IMR-90 (cell line): ENCODE measurements around the gene ZNF684. TPM values are rescaled to one million over a fixed set of nuclear protein-coding genes. Genes with fewer than 3 reads are reported as not detected.

Experiments
- ATAC-seq: fragments of 200-7000 bp; cut with Tn5 transposase; 2 replicates; pipeline ENCODE4 v1.9.1; 2020; ENCODE audit warnings: low read depth, mild to moderate bottlenecking, moderate library complexity
- BruUV-seq: library from RNA; stranded (reverse); fragments of 400-500 nt; replicated peaks from 2 replicates; lab custom pipeline; 2021; lab: Mats Ljungman, UMichigan
- CTCF ChIA-PET: fragments of 300-600 bp; formaldehyde crosslinking; extraction: SDS; loops from one replicate; lab custom pipeline; 2021; ENCODE audit warnings: antibody characterized with exemption; lab: Yijun Ruan, JAX
- POLR2A ChIA-PET: fragments of 300-600 bp; sonication (Branson Sonifier 250); formaldehyde crosslinking; loops from one replicate; lab custom pipeline; 2022; ENCODE audit warnings: antibody characterized with exemption; ENCODE audit not compliant: unreplicated experiment; lab: Charles Lee
- DNase-seq: peaks from one replicate; pipeline ENCODE4 v3.0.0; 2013
- H2AFZ ChIP-seq: replicated peaks from 2 replicates; pipeline ENCODE3; 2013; ENCODE audit warnings: low read length, mild to moderate bottlenecking; ENCODE audit not compliant: poor library complexity
- H2AK5ac ChIP-seq: 2 replicates; pipeline ENCODE4 v1.6.1; 2013; ENCODE audit warnings: low read depth, low read length, inconsistent platforms
- H2AK9ac ChIP-seq: replicated peaks from 2 replicates; pipeline ENCODE3; 2013; ENCODE audit warnings: mild to moderate bottlenecking, low read depth, low read length, moderate library complexity; ENCODE audit not compliant: poor library complexity
- H2BK120ac ChIP-seq: 2 replicates; pipeline ENCODE4 v1.6.1; 2013; ENCODE audit warnings: low read depth, low read length, inconsistent platforms
- H2BK15ac ChIP-seq: 3 replicates; pipeline ENCODE4 v1.6.1; 2013; ENCODE audit warnings: low read depth, low read length, inconsistent platforms
- H2BK20ac ChIP-seq: 2 replicates; pipeline ENCODE4 v1.6.1; 2013; ENCODE audit warnings: low read depth, mild to moderate bottlenecking, inconsistent platforms, low read length, moderate library complexity
- H2BK5ac ChIP-seq: 2 replicates; pipeline ENCODE4 v1.6.1; 2013; ENCODE audit warnings: mild to moderate bottlenecking, low read depth, low read length, inconsistent platforms; ENCODE audit not compliant: poor library complexity, severe bottlenecking
- H3K14ac ChIP-seq: replicated peaks from 2 replicates; pipeline ENCODE4 v1.6.1; 2013; ENCODE audit warnings: low read depth, low read length, inconsistent platforms
- H3K18ac ChIP-seq: 2 replicates; pipeline ENCODE4 v1.6.1; 2013; ENCODE audit warnings: low read depth, low read length, control low read depth
- H3K23ac ChIP-seq: 2 replicates; pipeline ENCODE4 v1.6.1; 2013; ENCODE audit warnings: low read depth, low read length, inconsistent platforms
- H3K27ac ChIP-seq: 2 replicates; pipeline ENCODE4 v1.5.1; 2013; ENCODE audit warnings: mild to moderate bottlenecking, control low read depth, low read length; ENCODE audit not compliant: insufficient read depth
- H3K27me3 ChIP-seq: 2 replicates; pipeline ENCODE4 v1.6.1; 2013; ENCODE audit warnings: low read length; ENCODE audit not compliant: control insufficient read depth, insufficient read depth
- H3K36me3 ChIP-seq: 2 replicates; pipeline ENCODE4 v1.6.1; 2013; ENCODE audit warnings: low read length, mixed read lengths; ENCODE audit not compliant: control insufficient read depth, insufficient read depth
- H3K4ac ChIP-seq: 2 replicates; pipeline ENCODE4 v1.6.1; 2013; ENCODE audit warnings: low read depth, low read length, inconsistent platforms
- H3K4me1 ChIP-seq: 2 replicates; pipeline ENCODE4 v1.6.1; 2013; ENCODE audit warnings: low read length, mixed read lengths; ENCODE audit not compliant: control insufficient read depth, insufficient read depth
- H3K4me2 ChIP-seq: 2 replicates; pipeline ENCODE4 v1.6.1; 2013; ENCODE audit warnings: low read depth, mild to moderate bottlenecking, control low read depth, low read length, moderate library complexity
- H3K4me3 ChIP-seq: 2 replicates; pipeline ENCODE4 v1.5.1; 2013; ENCODE audit warnings: low read depth, mild to moderate bottlenecking, control low read depth, low read length, moderate library complexity; ENCODE audit not compliant: insufficient read depth
- H3K56ac ChIP-seq: 2 replicates; pipeline ENCODE4 v1.6.1; 2013; ENCODE audit warnings: low read length, inconsistent platforms; ENCODE audit not compliant: insufficient read depth; ENCODE audit errors: extremely low read depth
- H3K79me1 ChIP-seq, 2 experiments: 2 replicates each; pipeline ENCODE4 v1.6.1; 2013; ENCODE audit warnings: low read length in 2 of 2, inconsistent platforms in 1 of 2, low read depth in 1 of 2
- H3K9ac ChIP-seq: 2 replicates; pipeline ENCODE4 v1.6.1; 2013; ENCODE audit warnings: low read depth, low read length, control low read depth
- H3K9me1 ChIP-seq: 2 replicates; pipeline ENCODE4 v1.6.1; 2013; ENCODE audit warnings: low read length, inconsistent platforms; ENCODE audit not compliant: insufficient read depth
- H3K9me3 ChIP-seq: 2 replicates; pipeline ENCODE4 v1.6.1; 2013; ENCODE audit warnings: low read length; ENCODE audit not compliant: control insufficient read depth, insufficient read depth
- H4K20me1 ChIP-seq: 2 replicates; pipeline ENCODE4 v1.6.1; 2013; ENCODE audit warnings: low read length, inconsistent platforms; ENCODE audit not compliant: insufficient read depth
- H4K5ac ChIP-seq: 2 replicates; pipeline ENCODE4 v1.6.1; 2013; ENCODE audit warnings: mild to moderate bottlenecking, low read depth, low read length, control low read depth
- H4K8ac ChIP-seq, 2 experiments: 2 replicates each; pipeline ENCODE4 v1.6.1; 2013; ENCODE audit warnings: low read depth in 2 of 2, low read length in 2 of 2, control low read depth in 1 of 2, inconsistent platforms in 1 of 2
- H4K91ac ChIP-seq: 2 replicates; pipeline ENCODE4 v1.6.1; 2013; ENCODE audit warnings: low read depth, low read length, inconsistent platforms; ENCODE audit not compliant: insufficient read depth
- CEBPB ChIP-seq: IDR thresholded peaks from 2 replicates; pipeline ENCODE4 v1.6.1; 2012; ENCODE audit warnings: low read depth, low read length, improper control_type of control experiment
- RCOR1 ChIP-seq: IDR thresholded peaks from 2 replicates; pipeline ENCODE4 v1.6.1; 2012; ENCODE audit warnings: mild to moderate bottlenecking, low read length, improper control_type of control experiment; ENCODE audit not compliant: insufficient replicate concordance
- WGBS, 2 experiments: methylation state at CpG; one replicate each; pipeline versions ENCODE4 v1.1.5 to v1.1.7; 2013; ENCODE audit warnings: missing lambda C conversion rate in 2 of 2; ENCODE audit not compliant: insufficient read length in 1 of 2; ENCODE audit errors: extremely low coverage in 2 of 2; 5-methylcytosine and 5-hydroxymethylcytosine counted together
- dilution Hi-C: fragments of 300-500 bp; cut with HindIII; formaldehyde crosslinking; loops from one replicate; pipeline ENCODE4 v1.14.3; 2018; ENCODE audit warnings: low sequenced_read_pairs; ENCODE audit not compliant: unreplicated experiment
- in situ Hi-C: fragments of 300-500 bp; cut with MboI; formaldehyde crosslinking; loops from 3 replicates; pipeline ENCODE4 v1.14.3; 2019; ENCODE audit warnings: low sequenced_read_pairs, inconsistent platforms, mixed read lengths
- intact Hi-C: fragments of 100-400 bp; cut with micrococcal nuclease; formaldehyde crosslinking; loops from 2 replicates; pipeline ENCODE4 v1.10.0; 2022
- polyA plus RNA-seq, 3 experiments: library from polyadenylated mRNA; depleted of rRNA; stranded (reverse); fragments of >200 nt; gene quantifications; 2 replicates each; pipeline ENCODE4 v1.2.3, GENCODE V29; 2012; ENCODE audit warnings: low replicate concordance in 1 of 3
- total RNA-seq: library from RNA; depleted of rRNA; stranded (reverse); fragments of >200 nt; gene quantifications from 2 replicates; pipeline ENCODE4 v1.2.3, GENCODE V29; 2012

ZNF684 gene
- total and polyA plus RNA-seq, 2 of the 4 experiments (the other 2 are of a cell fraction) = 1.4 to 4.1 TPM

GRCh38 chr1:40530735-40531380 is 579 bp upstream of the ZNF684 start:
- Histone ChIP-seq H3K56ac (peak overlapping the region; percentile 52; the same call in 1 of the 2 replicates), H3K27me3 (no peaks in the 10 kb centered on the region), H3K4me1 (no peaks in the 10 kb centered on the region), H3K14ac (peak overlapping the region; percentile 91), H2BK5ac (peak overlapping the region; percentile 73), H3K36me3 (no peaks in the 10 kb centered on the region), H3K4me2 (peak overlapping the region; percentile 88), H3K27ac (no peak overlapping the region), H2BK20ac (no peak overlapping the region), H3K9ac (peak overlapping the region; percentile 57; the same call in 1 of the 2 replicates), H3K79me1 (peaks cover 0 to 7% of the 10 kb centered on the region in 2 experiments; a peak in 2 of 4 replicates), H3K4me3 (peak overlapping the region; percentile 73), H2AK9ac (no peak overlapping the region), H2AK5ac (peak overlapping the region; percentile 18; the same call in 1 of the 2 replicates), H3K4ac (peak overlapping the region; percentile 62; the same call in 1 of the 2 replicates), H3K18ac (peak overlapping the region; percentile 26; the same call in 1 of the 2 replicates), H4K8ac (peak overlapping the region; percentile 87 to 98), H2BK15ac (no peak overlapping the region), H2BK120ac (peak overlapping the region; percentile 5; the same call in 1 of the 2 replicates), H4K20me1 (no peaks in the 10 kb centered on the region), H4K91ac (peak overlapping the region; percentile 54; the same call in 1 of the 2 replicates), H3K9me1 (no peaks in the 10 kb centered on the region), H4K5ac (peak overlapping the region; percentile 70), H2AFZ (peak overlapping the region; percentile 97), H3K23ac (peak overlapping the region; percentile 78), H3K9me3 (no peaks in the 10 kb centered on the region)
- in situ Hi-C loops (no loop called here), dilution Hi-C loops (no loop called here), intact Hi-C loops (loop anchor here (5.0 to 10.0 kb wide), 2 partner anchors 134 to 321 kb away; partner anchors contain the start of gene RIMS3)
- ChIA-PET CTCF (interaction anchor here (1.0 to 1.5 kb wide), 2 partner anchors 10 to 19 kb away, joined by 3 to 5 read pairs; no protein-coding TSS in a partner anchor), POLR2A (no interaction called here)
- DNase-seq (peak; percentile 23), ATAC-seq (peak; percentile 10)
- TF ChIP-seq CEBPB (peak; percentile 51; the same call in 1 of the 2 replicates), RCOR1 (no peak)
- BruUV-seq = no TSS peak
- 24% methylated on average over 2 of the region's 5 CpGs; no CpG with 5 or more reads in 1 of the 2 experiments for WGBS, 2 experiments
